Fibroblast of the conjunctiva (primary cell): Measurements from ENCODE around the gene PDXK.

Experiments
- DNase-seq: peaks from one replicate; pipeline ENCODE4 v3.0.0-alpha.2; 2010; ENCODE audit warnings: low read depth

PDXK gene

DNA sequence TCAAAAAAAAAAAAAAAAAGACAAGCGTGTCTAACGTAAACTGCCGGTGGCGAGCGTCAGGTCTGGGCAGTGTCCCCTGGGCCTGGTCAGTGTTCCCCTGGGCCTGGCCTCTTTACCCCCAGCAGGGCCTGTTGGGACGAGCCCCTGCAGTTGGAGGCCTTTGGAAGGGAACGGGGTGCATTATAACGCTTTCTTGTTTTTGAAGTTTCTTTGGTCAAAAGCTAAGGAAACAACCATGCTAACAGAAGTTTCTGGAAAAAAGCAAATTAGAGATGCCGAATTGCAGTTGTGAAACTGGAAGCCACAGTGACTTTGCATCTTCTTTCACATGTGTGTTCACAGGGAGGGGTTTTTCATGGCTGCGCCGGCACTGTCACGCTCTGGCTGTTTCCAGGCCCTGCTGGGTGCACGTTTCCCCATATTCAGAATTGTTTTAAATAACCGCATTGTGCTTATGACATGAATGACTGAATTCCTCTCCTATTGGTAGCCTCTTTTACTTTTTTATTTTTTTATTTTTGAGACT, 86.4 kb downstream of the PDXK start:
- no peak for DNase-seq

DNA sequence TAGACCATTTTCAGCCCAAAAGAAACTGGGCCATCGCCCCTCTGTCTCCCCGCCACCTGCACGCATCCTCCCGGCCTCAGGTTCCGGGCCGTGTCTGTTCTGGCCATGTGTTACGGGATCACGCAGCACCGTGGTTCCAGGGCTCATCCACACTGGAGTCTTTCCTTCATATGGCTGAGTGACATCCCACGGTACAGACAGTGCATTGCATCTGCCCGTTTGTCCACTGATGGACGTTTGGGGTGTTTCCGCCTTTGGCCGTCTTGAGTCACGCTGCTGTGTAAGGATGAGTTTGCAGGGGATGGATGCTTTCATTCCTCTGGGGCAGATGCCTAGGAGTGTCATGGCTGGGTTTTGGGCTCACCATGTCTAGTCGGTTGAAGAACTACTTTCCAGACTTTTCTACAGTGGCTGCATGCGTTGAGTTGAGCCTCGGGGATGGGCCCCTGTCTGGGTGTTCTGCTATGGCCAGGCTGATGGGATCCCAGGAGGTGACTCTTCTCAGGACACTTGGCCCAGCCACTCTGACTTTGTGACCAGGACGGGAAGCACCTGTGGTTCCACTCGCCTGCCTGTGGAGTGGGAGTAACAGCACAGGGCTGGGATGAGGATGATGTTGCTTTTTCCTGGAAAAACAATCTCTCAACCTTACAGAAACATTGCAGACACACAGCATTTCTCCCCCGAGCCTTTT, 87.2 kb downstream of the PDXK start:
- no peak for DNase-seq

DNA sequence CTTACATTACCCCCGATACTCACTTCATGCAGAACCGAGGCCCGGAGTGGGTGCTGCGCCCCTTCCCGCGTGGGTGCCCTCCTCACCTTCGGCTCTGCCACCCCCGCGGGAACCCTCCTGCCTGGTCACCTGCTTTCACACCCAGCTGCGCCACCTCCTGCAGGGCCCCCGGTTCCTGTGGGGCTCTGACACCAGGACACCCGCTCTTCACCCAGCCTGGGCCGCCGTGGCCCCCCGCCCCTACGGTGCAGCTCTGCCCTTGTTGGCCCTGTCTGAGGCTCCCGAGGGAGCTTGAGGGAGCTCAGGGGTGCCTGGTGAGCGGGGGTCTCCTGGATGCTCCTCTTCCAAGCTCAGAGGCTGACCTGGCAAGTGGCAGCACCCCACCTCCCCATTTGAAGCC, 89.4 kb downstream of the PDXK start:
- DNase-seq: no peak

DNA sequence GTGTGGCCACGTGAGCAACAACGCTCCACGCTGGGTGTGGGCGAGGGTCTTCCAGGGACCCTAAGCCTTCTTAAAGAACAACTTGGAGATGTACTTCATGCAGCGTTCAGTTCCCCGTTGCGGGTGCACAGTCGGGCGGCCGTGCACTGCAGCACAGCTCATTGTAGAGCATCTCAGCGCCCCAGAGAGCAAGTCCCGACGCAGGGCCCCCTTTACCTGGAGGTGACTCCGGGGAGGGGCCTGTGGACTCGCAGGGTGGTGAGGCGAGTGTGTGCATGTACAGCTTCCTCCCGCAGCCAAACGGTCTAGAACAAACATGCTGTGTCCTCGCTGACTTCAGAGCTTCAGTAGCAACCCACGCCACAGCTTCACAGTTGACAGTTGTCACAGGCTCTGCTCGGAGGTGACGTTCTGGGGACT, 89.9 kb downstream of the PDXK start:
- no peak for DNase-seq

DNA sequence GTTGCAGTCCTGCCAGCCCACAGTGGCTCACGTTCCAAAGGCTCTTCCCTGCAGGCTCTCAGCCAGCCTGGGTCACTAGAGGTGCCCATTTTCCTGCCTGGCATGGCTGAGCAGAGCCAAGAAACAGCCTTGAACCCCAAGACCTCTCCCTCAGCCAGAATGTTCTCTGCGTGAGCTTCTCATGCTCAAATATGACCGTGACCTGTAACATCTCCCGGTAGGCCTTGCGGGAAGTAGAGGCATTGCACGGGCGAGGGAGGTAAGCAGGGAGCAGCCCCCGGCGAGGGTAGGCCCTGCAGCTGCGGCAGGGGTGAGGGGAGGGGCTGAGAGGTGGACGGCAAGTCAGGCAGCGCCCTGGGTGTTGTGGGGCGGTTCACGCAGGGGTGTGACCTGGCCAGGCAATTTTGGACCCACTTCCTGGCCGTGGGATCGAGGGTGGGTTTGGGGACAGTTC, 90.4 kb downstream of the PDXK start:
- DNase-seq: no peak

DNA sequence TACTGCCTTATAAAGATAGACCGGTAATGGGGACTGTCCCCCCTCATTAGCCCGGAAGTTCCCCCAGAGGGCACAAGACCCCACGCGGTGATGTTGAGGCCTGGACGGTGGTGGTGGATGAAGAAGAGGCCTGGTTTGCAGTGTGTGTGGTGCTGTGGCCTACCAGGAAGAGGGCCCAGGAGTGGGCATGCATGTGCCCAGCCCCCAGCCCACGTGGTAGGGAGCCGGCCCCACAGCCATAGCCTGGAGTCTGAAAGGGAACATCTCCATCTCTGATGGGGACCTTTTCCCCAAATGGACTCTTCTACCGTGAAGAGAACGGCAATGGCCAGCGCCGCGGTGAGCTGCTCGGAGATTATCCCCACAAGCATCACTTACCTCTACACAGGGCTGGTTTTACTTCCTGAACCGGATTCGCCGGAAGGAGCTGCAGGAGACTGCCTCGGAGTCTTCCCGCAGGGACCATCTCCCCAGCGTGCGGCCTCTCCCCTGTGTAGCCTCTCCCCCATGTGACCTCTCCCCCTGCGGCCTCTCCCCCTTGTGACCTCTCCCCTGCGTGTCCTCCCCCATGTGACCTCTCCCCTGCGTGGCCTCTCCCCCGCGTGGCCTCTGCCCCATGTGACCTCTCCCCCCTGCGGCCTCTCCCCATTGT, 91.0 kb downstream of the PDXK start:
- DNase-seq: no peak

DNA sequence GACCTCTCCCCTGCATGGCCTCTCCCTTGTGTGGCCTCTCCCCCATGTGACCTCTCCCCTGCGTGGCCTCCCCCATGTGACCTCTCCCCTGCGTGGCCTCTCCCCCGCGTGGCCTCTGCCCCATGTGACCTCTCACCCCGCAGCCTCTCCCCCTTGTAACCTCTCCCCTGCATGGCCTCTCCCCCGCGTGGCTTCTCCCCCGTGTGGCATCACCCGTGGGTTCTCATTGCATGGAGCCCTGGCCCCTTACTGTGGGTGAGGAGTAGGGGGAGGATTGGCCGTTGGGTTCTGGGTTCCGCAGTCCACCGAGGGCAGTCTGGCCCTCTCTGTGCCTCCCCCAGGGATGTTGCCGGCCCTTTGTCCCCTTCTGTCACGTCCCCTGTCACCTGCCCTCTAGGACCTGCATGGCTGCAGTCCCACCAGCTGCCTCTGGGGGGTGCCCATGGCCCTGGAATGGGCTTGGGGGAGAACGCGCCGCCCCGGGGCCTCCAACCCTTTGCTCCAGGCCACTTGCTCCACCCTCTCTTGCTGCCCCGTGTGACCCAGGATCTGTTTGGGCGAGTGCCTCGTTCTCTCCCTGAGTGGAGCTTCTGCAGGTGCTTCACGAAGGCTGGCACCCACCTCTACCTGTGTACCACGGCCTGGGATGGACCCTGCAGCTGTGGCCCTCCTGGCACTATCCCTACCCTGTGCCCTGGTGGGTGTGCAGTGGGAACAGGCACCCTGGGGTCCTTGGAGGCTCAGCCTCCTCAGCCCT, 91.8 kb downstream of the PDXK start:
- DNase-seq: peak; percentile 51

DNA sequence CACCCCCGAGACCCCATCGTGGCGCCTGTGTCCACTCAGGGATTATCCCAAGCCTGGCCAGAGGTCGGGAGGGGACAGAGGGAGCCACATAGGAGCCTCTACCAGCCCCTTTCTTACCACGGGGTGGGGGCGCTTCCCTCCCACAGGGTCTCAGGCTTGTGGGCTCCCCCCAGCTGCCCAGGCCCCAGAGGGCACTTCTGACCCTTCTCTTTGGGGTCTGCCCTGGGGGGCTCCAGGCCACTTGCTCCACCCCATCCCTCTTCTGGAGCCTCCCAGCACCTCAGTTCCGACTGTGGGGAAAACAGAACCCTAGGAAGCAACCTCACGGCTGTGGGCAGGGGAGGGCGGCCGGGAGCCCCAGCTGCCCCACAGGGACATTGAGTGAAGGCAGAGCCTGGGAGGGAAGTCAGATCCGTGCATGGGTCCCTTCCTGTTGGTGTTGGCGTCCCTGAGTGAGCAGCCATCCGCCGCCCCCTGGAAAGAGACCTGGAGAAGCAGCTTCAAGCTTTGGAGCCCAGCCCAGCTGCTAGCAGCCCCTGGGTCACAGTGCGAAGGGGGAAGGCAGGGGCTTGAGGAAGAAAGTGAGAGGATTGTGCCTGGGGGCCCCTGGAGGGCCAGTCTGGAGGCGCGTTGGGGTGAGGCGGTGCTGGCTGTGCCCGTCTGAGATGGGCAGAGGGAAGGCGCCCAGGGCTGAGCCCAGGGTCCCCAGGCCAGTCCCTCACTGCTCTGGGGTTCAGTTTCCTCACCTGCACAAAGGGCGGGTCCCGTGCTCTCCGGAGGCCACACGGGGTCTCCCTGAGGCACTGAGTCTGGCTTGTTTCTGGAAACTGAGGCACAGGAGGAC, 92.6 kb downstream of the PDXK start:
- no peak for DNase-seq
